ENCODE measurements around the gene CAMTA1.

The CAMTA1 gene

DNA sequence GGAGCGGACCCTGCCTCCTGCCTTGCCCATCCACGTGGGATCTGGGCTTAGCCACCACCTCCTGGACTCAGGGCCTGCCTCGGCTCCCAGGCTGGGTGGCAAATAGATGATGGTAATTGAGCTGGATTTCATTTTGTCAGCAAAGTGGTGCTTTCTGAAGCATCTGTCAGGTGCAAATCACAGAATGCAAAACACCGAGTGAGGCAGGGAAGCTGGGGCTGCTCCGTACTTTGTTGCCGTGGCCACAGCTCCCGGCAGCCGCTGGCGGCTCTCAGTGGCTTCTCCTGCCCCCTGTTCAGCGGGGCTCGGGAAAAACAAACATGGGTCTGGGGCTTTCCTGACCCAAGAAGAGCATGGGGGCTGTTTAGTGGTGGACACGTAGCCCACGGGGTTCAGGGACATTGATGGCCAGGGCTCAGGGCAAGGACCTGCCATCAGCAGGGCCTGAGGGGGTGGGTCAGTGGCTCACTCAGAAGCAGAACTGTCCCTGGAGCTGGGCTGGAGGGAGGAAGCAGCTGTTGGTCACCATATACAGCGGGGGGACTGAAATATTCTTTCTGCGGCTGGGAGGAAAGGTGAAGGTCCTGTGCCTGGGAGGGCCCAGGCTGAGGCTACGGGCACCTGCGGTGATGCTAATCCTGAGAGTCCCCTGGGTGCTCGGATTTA is 855.8 kb downstream of the CAMTA1 start:
- no peak for DNase-seq (ENCODE audit: low spot score)

DNA sequence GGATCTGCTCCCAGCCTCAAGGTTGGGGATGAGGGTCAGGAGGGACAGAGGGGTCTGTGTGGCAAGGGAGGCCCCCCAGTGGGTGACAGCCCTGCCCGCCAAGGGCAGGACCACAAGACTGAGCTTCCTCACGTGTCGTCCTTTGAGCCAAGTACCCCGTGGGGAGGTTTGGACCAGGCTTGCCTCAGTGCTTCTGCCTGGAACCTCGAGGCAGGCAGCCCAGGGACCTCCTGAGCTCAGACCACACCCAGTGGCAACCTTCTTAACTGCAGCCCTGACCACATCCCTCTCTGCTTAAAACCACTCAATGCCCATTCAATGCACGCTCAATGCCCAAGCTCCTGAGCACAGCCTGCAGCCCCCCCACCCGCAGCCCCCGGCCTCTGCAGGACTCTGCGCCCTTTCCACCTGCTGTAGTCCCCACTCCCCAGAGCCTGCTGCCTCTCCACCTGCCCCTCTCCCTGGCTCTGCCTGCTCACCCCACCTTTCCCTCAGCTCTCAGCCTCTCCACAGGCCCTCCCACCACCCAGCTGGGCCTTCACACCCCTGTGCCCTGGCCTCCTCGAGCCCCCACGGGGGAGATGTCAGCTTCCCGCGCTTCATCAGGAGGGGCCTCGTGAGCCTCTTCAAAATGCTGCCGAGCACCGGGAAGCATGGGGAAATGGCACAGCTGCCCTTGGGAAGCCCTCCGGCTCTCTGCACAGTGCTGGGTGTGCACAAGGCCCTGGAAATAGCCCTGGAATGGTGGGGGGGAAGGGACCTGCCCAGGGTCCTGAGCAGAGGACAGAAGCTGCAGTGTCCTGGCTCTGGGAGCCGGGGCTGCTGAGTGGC is 856.5 kb downstream of the CAMTA1 start:
- no peak for DNase-seq (ENCODE audit: low spot score)

DNA sequence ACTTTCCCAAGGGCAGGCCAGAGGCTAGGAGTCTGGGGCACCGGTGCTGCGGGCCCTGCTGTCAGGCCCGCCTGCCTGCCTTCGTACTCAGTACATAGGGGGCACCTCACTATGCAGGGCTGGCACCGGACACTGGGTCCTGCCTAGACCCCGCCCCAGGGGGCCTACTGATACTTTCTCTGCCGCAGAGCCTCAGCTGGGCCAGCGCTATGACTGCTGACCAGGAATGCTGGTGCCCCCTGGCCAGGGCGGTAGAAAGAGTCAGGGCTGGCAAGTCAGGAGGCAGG is 857.1 kb downstream of the CAMTA1 start:
- no peak for DNase-seq (ENCODE audit: low spot score)

DNA sequence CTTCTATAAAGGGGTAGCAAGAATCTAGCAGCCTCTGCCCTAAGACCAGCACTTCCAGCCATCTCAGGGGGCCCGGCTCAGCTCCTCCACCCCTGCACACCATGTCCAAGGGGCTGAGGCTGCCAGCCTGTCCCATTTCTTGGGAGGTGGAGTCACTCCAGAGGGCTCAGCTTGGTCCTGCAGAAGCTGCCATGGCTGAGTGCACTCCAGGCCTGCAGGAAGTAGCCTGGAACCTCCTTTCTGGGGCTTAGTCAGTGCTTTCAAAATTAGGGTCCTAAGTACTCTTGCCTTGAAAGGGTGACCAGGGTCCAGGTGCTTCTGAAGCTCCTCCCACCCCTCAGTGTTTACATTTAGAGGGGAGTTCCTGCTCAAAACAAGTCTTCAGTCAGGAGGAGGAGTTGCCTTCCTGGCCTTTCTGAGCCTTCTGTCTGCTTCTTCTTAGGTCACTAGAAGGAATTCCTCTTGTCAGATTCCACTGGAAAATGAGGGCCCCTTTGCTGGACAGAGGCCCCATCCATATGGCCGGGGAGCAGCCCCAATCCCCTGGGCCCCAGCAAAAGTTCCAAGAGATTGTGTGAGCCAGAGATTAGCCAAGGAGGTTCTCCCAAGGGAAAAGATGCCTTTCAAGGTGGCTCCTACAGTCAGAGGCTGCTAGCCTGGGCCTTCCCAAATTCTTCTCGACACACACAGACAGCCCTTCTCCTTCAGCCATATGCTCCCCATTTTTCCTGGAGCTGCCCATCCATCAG is 857.7 kb downstream of the CAMTA1 start:
- DNase-seq (ENCODE audit: low spot score): no peak

DNA sequence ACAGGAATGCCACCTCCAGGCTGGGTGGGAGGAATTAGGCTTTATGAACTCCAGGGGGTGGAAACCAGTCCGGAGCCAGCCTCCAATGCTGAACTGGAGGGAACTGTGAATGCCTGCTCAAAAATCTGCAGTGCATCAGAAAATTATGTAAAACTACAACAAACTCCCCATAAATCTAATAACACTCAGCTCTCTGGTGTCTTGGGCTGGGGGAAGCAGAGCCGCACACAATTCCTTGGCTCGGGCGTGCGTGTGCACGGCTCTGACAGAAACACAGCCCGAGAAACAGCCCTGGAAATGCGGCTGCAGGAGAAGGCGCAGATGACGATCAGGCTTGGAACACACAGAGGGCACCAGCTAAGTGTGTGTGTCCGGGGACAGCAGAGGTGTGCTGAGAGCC is 858.3 kb downstream of the CAMTA1 start:
- no peak for DNase-seq (ENCODE audit: low spot score)

DNA sequence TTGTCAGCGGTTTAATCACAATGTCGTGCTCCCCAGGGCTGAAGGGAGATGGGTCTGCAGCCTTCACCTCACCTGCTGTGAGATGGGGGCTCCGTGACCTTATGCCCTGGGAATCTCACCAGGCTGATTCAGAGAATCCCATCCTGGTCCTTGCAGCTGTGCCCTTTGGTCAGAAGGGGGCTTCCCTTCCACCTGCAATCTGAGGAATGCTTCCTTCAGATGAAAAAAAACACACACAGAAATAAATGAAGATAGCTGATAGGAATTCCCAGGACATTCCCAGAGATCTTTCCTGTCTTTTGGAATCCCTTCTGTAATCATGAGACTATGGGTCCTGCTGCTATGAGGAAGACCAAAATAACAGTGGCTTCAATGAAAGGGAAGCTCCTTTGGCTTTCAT is 858.8 kb downstream of the CAMTA1 start:
- DNase-seq (ENCODE audit: low spot score): no peak

DNA sequence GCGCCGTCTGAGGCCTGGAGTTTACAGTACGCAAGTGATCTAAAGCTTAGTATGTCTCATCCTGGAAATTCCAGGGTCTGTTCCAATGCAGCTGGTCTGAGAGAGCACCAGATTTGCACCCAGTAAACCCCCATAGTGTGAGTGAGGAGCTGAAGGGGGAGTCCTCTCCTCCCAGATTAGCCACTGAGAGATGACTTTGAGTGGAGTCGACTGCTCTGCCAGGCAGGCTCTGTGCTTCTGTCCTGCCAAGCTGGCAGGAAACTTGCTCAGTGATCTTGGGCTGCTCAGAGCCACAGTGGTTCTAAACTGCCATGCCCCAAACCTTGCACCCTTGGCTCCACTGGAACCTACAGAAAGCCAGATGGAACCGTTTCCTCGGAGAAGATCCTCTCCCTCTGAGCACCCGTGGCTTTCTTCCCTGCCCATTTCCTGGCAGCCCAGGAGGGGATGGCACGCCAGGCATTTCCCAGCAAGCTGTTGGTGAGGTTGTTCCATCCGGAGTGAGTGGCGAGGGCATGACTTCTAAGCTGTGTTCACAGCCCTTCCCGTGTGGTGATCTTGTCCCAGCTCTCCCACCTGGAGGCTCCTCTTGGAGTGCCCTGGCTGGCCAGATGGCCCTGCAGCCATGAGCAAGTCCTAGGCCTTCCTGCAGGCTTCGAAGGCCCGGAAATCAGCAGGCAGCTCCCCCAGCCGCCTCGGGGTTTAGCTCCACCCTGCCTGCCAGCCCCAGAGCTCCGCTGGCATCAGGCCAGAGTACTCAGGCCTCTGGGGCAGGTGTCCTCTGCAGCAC is 859.9 kb downstream of the CAMTA1 start:
- no peak for DNase-seq (ENCODE audit: low spot score)

DNA sequence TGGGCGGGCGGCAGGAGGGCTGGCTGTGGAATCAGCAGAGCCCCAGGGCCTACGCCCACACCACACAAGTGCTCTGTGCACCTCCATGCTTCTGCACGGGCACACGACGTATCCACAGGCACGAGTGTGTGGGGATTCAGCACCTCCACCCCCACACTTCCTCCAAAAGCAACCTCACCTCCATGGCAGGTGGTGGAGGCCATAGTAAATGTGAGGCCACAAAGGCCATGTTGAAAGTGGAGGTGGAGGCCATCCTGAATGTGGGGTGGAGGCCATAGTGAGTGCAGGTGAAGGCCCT is 860.4 kb downstream of the CAMTA1 start:
- DNase-seq (ENCODE audit: low spot score): no peak

DNA sequence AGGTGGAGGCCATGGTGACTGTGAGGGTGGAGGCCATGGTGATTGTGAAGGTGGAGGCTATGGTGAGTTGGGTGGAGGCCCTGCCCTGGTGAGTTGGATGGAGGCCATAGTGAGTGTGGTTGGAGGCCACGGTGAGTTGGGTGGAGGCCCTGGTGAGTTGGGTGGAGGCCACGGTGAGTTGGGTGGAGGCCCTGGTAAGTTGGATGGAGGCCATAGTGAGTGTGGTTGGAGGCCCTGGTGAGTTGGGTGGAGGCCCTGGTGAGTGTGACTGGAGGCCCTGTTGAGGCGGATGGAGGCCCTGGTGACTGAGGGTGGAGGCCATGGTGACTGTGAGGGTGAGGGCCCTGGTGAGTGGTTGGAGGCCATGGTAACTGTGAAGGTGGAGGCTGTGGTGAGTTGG is 860.9 kb downstream of the CAMTA1 start:
- DNase-seq (ENCODE audit: low spot score): no peak

DNA sequence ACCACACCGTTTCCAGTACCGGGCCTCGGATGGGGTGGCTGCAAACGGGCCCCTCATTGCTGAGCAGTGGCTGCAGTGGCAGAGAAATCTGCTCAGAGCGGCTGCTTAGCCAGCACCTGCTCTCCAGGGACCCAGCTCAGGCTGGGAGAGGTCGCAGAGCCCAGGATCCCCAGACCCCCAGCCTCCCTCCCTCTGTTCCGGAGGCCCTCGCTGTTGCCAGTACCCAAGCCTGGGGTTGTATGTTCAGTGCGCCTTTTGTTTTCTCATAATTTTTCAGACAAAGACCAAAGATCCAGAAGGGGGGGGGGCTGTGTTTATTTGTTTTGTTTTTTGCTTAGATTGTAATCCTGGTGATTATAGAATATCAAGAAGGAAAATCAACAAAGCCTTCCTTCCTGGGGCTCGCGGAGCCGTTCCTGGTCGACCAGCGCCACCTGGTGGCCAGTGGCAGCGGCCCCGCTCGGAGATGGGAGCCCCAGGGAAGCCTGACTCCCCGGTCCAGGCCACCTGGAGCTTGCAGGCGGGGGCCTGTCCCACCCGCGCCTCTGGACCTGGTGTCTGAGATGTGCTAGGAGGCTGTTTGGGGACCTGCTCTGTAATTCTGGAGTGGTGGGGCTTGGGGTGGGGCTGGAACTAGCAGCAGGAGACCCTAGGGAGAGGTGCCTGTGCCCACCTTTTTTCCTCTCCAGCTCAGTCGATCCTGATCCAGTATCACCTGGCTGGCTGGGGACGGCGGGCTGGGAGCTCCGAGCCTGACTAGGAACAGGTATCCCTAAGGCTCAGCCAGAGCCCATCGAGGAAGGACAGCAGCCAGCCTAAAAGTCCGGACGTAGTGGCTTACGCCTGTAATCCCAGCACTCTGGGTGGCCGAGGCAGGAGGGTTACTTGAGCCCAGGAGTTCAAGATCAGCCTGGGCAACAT is 862.0 kb downstream of the CAMTA1 start:
- no peak for DNase-seq (ENCODE audit: low spot score)

DNA sequence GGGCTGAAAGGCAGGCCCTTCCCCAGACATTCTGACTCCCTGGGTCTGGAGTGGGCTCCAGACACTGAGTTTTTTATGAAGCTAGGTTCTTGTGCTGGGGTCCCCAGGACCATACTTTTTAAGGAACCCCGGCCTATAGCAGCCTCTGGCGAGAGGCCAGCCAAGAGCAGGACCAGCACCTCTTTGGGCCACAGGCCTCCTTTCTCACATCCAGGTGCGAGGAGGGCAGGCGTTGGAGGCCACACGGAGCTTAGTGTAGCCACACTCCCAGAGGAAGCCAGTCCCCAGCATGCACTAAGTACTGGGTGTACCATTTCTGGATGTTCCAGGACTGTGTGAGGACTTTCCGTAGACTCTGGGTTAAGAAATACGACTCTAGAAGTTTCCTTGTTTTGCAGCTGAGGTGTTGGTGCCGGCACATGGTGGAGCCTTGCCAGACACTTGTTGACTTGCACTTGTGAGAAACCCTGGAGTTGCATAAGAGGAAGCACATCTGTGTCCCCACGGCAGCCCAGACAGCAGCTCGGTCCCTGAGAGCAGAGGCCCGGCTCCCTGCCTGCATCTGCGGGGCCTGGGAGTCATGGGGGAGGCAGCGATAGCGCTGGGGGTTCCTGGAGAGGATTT is 863.6 kb downstream of the CAMTA1 start:
- no peak for DNase-seq (ENCODE audit: low spot score)

DNA sequence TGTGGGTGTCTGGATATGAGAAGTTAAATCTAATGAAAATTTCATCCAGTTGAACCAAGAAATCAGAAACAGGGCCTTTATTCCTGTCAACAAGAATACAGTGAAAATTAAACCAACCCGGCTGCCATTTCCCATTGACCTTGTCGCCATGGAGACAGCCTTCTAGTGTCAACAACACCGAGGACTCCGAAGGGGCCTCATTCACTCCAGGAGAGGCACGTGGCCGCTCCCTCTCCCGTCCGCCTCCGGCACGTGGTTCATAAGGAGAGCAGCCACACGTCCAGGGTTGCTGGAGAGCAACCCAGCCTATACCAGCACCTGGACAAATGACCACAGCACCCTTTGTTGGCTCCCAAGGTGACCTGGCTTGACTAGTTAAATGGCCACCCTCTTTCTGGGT is 865.5 kb downstream of the CAMTA1 start:
- DNase-seq (ENCODE audit: low spot score): no peak

DNA sequence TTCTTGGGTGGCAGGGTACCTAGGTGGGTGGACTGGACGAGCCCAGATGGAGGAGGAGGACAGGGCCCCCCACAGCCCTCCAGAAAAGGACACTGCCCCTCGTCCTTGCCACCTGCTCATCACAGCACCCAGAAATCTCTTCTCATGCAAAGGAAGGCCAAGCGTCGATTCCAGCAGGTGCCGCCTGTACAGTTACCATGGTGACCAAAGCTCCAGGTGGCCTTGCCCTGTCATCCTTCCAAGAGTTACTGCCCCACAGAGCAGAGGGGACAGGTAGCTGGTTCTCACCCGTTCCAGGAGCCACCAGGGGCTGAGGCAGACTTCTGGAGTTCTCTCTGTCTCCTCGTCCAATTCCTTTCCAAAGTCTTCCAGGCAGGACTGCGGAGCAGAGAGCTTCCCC is 865.9 kb downstream of the CAMTA1 start:
- DNase-seq (ENCODE audit: low spot score): no peak

DNA sequence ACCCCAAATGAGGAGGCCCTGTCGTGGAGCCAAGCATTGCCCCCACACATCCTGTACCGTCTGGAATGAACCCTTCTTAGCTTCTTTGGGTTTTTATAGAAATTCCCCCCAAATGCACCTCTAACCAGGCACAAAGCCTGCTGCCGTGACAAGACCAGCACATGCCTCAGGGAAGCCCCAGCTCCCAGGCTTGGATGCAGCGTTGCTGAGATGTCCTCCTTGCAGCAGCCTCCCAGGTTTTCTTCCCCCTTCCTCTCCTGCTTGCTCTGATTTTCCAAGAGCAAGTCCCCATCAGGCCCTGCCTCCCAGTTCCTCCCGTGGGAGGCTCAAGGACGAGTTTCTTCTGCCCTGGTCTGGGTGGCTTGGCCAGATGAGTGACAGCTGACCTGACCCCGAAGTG is 866.8 kb downstream of the CAMTA1 start:
- DNase-seq (ENCODE audit: low spot score): no peak

DNA sequence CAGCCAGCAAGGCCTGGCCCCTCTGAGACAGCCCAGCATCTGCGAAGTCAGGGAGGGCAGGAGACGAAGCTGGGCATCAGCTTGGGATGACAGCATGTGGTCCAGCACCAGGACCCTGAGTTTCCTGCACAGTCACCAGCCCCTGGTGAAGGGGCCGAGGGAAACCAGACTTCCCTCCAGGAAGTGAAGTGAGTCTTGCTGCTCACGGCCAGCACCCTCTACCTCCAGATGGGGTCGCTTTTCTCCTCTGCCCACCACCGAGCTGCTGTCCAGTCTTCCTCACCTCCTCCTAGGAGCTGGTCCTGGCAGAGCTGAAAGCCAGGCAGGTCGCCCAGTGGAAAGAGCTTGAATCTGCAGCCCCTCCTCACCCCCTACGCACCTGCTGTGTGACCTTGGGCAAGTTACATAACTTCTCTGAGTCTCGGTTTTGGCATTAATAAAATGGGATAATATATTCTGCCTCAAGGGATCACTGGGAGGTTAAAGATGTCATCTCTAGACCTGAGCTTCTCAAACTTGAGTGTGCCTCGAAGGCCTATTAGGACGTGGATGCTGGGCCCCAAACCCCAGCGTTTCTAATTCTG is 867.4 kb downstream of the CAMTA1 start:
- no peak for DNase-seq (ENCODE audit: low spot score)

DNA sequence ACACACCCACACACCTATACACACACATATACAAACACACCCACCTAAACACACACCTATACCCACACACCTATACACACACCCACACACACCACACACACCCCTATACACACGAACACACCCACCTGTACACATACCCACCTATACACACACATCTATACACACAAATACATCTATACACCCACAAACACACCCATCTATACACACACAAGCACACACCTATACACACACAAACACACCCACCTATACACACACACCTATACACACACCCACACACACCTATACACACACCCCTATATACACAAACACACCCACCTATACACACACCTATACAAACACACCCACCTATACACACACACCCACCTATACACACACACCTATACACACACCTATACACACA is 869.5 kb downstream of the CAMTA1 start:
- DNase-seq (ENCODE audit: low spot score): no peak

DNA sequence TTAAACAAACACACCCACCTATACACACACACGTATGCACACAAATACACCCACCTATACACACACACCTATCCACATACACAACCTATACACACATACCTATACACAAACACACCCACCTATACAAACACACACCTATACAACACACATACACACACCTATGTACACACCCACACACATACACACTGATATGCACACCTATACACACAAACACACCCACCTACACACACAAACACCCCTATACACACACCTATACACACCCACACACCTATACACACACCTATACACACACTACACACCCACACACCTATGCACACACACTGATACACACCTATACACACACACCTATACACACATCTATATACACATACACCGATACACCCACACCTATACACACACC is 870.1 kb downstream of the CAMTA1 start:
- no peak for DNase-seq (ENCODE audit: low spot score)

DNA sequence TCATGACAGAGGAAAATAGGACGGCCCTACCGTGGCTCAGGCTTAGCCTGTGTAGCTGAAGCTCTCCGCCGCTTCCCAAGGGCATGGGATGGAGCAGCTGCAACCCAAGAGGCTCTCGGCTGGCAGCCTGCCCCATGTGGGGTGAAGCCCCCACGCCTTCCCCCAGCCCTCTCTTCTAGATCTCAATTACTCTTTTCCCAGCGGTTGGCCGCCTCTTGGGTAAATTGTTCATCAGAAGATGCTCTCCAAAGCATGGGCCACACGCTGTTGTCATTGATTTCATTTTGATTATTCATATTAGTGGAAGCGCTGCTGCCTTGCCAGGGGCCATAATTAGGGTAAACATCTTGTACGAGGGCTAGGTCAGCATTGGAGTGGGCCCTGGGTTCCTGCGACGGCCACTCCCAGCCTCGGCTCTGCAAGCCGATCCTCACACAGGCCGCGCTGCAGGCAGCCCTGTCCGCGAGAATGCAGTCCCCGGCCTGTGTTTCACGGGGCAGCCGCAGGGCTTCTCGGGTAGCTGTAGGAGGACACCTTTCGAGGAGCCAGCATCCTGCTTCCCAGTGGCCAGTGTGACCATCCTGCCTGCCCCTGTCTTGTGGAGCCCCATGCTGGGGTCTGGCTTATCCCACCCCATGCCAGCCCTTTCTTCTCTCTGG is 871.4 kb downstream of the CAMTA1 start:
- DNase-seq (ENCODE audit: low spot score): no peak

DNA sequence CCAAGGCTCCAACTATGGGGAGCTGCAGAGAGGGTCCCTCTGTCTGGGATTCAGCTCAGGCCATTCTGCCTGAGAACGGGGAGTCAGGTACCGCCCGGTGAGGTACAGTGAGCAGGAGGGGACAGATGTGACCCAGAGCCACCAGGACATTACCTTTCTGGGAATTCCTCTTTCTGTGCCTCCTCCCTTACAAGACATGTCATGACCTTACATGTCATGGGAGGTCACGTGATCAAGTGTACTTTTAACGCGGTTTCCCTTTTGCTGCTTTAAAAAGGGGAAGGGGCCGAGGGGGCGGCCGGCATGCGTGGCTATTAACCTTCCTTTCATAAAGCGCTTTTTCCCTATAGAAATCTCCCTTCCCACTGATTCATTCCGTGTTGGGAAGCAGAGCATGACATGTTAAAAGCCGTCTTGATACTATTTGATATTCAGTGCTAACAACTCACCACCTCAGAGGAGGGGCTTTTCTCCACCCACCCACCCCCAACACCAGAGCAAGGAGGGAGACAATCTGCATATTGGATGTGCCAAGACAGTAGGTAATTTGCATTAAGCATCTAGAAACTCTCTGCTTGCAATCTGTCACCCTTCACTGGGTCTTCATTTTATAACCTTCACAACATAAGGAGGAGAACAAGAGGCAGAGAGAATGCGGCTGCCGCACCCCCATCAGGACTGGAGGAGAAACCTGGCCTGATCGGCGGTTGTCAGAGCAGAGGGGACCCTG is 872.2 kb downstream of the CAMTA1 start:
- no peak for DNase-seq (ENCODE audit: low spot score)

DNA sequence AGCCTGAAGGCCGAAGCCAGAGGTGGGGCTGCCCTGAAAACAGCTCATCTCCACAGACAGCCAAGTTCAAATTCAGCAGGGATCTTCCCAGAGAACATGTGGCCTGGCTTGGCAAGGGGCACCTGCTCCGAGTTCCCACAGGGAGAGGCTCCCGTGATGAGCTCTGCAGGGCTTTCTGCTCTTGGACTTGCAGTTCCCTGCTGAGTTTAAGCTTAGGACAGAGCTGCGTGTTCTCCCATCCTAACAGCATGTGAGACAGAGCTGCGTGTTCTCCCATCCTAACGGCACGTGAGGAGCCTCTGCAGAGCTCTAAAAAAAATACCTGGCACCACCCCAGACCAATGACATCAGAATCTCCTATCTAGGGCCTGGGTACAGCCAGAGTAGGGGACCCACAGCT is 872.8 kb downstream of the CAMTA1 start:
- DNase-seq (ENCODE audit: low spot score): no peak

All from pons (tissue), 1 donor.